Measurements from ENCODE around the gene CACNA2D3. TPM values are rescaled to one million over a fixed set of nuclear protein-coding genes. Genes with fewer than 3 reads are reported as not detected.

The CACNA2D3 gene
- total RNA-seq, 2 donors from 2014 or later, result 0.42 to 0.98 TPM

- no peaks in the 10 kb centered on the region for H3K27me3 ChIP-seq
- H3K9ac ChIP-seq (ENCODE audit: low read depth in 2 of 2, low read length in 2 of 2), result no peak overlapping the region
- H3K4me1 ChIP-seq, result no peaks in the 10 kb centered on the region
- no peaks in the 10 kb centered on the region for H3K36me3 ChIP-seq
- no peak for DNase-seq
- TF ChIP-seq CTCF (IDR thresholded peaks at IDR 0.05), result no peak
- H3K4me3 ChIP-seq, result no peak overlapping the region
- H3K27ac ChIP-seq, result no peak overlapping the region
- H3K9me3 ChIP-seq, result no peaks in the 10 kb centered on the region
- intact Hi-C loops (cut with DNase I), result no loop called here
Measured at GRCh38 chr3:54772746-54773145, 650.4 kb downstream of the CACNA2D3 start.

- no peak for TF ChIP-seq CTCF (IDR thresholded peaks at IDR 0.05)
- Histone ChIP-seq H3K4me3 (no peak overlapping the region), H3K27me3 (no peaks in the 10 kb centered on the region), H3K27ac (no peak overlapping the region), H3K36me3 (no peaks in the 10 kb centered on the region), H3K4me1 (no peaks in the 10 kb centered on the region), H3K9me3 (no peaks in the 10 kb centered on the region), H3K9ac (ENCODE audit: low read depth in 2 of 2, low read length in 2 of 2) (no peak overlapping the region)
- intact Hi-C loops (cut with DNase I), result no loop called here
- no peak for DNase-seq
Measured at GRCh38 chr3:54773271-54773670, 650.9 kb downstream of the CACNA2D3 start.

GRCh38 chr3:54776601-54777000 lies 654.2 kb downstream of the CACNA2D3 start:
- no peaks in the 10 kb centered on the region for H3K36me3 ChIP-seq
- no peaks in the 10 kb centered on the region for H3K9me3 ChIP-seq
- H3K9ac ChIP-seq (ENCODE audit: low read depth in 2 of 2, low read length in 2 of 2), result no peak overlapping the region
- DNase-seq, result no peak
- intact Hi-C loops (cut with DNase I), result no loop called here
- no peaks in the 10 kb centered on the region for H3K4me1 ChIP-seq
- no peak overlapping the region for H3K4me3 ChIP-seq
- no peak overlapping the region for H3K27ac ChIP-seq
- TF ChIP-seq CTCF (IDR thresholded peaks at IDR 0.05), result no peak
- no peaks in the 10 kb centered on the region for H3K27me3 ChIP-seq

- intact Hi-C loops (cut with DNase I), result no loop called here
- no peaks in the 10 kb centered on the region for H3K4me1 ChIP-seq
Measured at GRCh38 chr3:54777141-54777540, 654.8 kb downstream of the CACNA2D3 start.

GRCh38 chr3:54780336-54780735 lies 658.0 kb downstream of the CACNA2D3 start:
- intact Hi-C loops (cut with DNase I), result no loop called here
- Histone ChIP-seq H3K9ac (ENCODE audit: low read depth in 2 of 2, low read length in 2 of 2) (no peak overlapping the region), H3K27me3 (no peaks in the 10 kb centered on the region), H3K27ac (no peak overlapping the region), H3K9me3 (no peaks in the 10 kb centered on the region), H3K4me1 (no peaks in the 10 kb centered on the region), H3K36me3 (no peaks in the 10 kb centered on the region), H3K4me3 (no peak overlapping the region)
- no peak for DNase-seq
- no peak for TF ChIP-seq CTCF (IDR thresholded peaks at IDR 0.05)

More at GRCh38 chr3:54777141-54777540, 654.8 kb downstream of the CACNA2D3 start:
- DNase-seq, result no peak
- TF ChIP-seq CTCF (IDR thresholded peaks at IDR 0.05), result no peak
- no peaks in the 10 kb centered on the region for H3K27me3 ChIP-seq
- H3K36me3 ChIP-seq, result no peaks in the 10 kb centered on the region
- no peak overlapping the region for H3K27ac ChIP-seq
- H3K9ac ChIP-seq (ENCODE audit: low read depth in 2 of 2, low read length in 2 of 2), result no peak overlapping the region
- no peak overlapping the region for H3K4me3 ChIP-seq
- H3K9me3 ChIP-seq, result no peaks in the 10 kb centered on the region

- no peaks in the 10 kb centered on the region for H3K36me3 ChIP-seq
- H3K4me3 ChIP-seq, result no peak overlapping the region
- intact Hi-C loops (cut with DNase I), result no loop called here
- no peaks in the 10 kb centered on the region for H3K4me1 ChIP-seq
- H3K9me3 ChIP-seq, result no peaks in the 10 kb centered on the region
- TF ChIP-seq CTCF (IDR thresholded peaks at IDR 0.05), result no peak
- no peak overlapping the region for H3K27ac ChIP-seq
- DNase-seq, result no peak
- H3K27me3 ChIP-seq, result no peaks in the 10 kb centered on the region
- no peak overlapping the region for H3K9ac ChIP-seq (ENCODE audit: low read depth in 2 of 2, low read length in 2 of 2)
Measured at GRCh38 chr3:54781728-54782127, 659.4 kb downstream of the CACNA2D3 start.

Measured in colonic mucosa (tissue), 4 donors.